ENCODE data around the gene PTPRN2.

PTPRN2 gene

GRCh38 chr7:158329014-158329610 lies 258.5 kb downstream of the PTPRN2 start:
- DNase-seq, result no peak

DNA sequence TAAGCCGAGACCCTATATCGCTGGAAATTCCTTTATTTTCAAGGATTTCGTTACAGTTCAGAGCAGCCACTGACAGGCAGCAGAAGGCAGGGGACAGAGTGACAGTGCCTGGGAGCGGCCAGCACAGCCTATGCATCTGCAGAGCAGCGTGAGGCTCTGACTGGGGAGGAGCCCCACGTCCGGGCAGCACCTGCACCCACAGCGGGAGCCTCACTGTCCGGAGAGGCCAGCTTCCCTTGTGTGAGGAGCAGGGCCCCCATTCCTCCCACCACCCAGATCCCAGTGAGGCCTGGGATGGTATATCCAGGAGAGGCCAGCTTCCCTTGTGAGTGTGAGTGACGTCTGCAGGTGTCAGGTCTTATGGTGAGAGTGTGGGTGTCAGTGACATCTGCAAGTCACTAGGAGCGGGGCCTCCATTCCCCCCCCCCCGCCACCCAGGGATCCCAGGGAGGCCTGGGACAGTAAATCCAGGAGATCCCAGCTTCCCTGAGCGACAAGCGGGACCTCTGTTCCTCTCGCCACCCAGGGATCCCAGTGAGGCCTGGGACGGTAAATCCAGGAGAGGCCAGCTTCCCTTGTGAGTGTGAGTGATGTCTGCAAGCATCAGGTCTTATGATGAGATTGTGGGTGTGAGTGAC lies 259.1 kb downstream of the PTPRN2 start:
- no peak for DNase-seq

DNA sequence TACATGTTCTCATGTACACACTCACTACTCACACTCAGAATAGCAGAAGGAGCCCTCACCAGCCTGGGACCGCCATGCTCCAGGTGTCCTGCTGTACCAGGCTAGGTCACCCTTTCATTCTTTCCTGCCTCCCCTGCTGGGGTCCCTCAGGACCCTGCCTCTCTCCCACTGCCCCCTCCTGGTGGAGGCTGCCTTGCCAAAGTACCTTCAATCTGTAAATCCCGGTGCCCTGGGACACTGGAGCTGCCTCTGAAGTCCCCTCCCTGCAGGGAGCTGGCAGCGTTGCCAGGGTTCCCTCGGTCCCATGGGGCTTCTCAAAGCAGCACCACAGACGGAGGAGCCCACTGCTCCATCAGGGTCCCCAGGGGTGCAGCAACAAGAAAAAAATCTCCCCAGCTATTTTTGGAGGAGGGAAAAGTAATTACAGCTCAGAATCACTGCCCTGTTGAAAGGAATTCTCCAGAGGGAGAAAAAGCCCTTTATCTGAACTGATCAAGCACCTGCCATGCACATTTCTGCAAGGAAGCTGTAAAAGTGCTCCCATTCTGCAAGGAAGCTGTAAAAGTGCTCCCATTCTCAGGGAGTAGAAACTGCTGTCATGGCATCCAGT lies 259.9 kb downstream of the PTPRN2 start:
- DNase-seq, result no peak

- no peak for DNase-seq
Measured at GRCh38 chr7:158327012-158327411, 260.6 kb downstream of the PTPRN2 start.

GRCh38 chr7:158325530-158326381 lies 261.9 kb downstream of the PTPRN2 start:
- no peak for DNase-seq

DNA sequence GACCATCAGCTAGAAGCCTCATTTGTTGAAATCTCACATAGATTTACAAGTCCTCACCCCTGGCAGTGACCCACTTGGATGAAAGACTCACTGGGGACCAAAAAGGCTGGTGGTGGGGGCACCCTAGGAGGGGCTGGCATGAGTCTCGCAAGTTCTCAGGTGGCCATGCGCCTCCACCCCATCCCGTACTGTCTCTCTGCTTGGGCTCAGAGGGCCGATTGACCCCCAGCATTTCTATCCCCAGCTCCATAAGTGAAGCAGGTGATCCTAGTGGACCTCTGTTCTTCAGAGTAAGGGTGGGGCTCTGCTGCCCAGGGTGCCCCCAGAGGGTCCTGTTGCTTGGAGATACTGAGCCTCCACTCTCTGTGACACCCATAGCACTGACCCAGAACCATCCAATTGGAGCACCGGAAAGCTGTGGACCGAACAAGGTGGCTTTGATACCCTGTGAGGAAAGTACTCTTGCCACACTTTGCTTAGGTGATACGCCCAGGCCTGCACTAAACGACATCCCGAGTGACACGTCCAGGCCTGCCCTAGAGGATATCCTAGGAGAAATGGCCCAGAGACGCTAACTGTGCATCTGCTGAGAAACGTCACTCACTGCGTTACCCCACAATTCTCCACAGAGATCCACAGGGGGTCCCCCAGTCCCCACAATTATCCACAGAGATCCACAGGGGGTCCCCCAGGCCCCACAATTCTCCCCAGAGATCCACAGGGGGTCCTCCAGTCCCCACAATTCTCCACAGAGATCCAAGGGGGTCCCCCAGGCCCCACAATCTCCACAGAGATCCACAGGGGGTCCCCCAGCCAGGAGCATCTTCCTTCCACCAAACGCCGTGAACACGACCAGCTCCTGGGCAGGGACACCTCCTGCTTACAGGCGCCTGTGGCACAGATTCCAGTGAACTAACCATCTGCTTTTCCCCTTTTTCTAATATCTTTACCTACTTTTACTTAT lies 262.9 kb downstream of the PTPRN2 start:
- no peak for DNase-seq

GRCh38 chr7:158323741-158324396 lies 263.8 kb downstream of the PTPRN2 start:
- DNase-seq, result no peak

- DNase-seq, result no peak
Measured at GRCh38 chr7:158322616-158323530, 264.8 kb downstream of the PTPRN2 start.

DNA sequence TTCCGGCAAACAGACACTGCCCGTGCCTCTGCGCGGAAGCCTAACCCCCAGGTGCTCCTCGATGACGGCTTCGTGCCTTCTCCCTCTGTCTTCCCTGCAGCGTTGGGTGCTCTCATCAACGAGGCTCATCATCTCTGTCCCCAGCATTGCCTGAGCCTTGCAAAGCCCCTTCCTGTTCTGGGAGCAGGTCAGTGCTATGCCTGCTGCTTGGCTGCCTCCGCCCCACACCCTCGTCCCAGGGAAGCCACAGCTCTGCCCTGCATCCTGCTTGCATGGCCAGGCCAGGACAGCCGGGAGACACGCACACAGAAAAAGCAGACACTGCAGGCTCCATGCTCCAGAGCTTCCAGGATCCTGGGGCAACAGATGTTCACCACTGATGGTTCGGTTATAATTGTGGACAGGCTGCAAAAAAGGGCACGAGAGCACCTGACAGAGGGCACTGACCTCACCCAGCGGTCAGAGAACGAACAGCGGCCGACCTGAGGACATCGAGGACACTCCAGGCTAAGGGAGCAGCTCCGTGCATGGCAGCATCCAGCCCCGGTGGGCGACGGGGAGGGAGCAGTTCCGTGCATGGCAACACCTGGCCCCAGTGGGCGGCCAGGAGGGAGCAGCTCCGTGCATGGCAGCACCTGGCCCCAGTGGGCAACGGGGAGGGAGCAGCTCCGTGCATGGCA lies 265.5 kb downstream of the PTPRN2 start:
- no peak for DNase-seq

DNA sequence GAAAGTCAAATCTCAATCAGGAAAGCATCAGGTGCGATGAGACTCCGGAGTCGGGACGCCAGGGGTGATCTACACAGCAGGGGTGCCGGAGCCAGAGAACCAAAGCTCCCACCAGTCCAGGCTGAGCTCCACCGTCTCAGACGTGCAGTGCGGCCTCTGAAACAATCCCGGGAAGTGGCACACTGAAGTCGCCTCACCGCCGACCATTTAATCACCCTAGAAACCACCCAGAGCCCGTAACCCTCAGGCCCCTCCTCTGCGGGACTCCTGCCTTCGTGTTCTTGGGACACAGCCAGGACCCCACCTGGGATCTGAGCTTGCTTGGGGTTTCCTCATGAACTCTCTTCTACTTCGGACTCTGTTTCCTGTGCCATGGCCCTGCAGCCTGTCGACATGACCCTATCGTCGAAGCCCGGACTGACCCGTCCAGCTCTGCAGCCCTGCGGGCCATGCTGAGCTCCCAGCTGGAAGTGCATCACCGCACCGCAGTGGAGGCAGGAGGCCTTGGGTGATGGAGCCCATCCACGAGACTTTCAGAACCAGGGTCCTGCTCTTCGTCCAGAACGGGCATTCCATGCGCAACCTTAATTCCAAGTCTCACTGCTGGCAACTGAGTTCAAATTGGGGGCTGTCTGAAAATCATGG lies 266.4 kb downstream of the PTPRN2 start:
- DNase-seq, result no peak

DNA sequence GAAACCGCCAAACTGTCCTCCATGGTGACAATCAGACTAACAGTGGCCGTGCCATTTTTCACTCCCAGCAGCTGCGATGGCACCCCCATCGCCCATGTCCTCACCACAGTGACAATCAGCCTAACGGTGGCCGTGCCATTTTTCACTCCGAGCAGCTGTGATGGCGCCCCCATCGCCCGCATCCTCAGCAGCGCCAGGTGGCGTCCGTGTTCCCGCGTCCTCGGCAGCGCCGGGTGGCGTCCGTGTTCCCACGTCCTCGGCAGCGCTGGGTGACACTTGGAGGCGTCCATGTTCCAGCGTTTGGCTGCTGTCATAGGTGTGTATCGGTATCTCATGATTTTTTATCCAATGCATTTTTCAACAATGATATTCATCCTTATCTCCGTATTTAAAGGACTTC lies 267.3 kb downstream of the PTPRN2 start:
- no peak for DNase-seq

DNA sequence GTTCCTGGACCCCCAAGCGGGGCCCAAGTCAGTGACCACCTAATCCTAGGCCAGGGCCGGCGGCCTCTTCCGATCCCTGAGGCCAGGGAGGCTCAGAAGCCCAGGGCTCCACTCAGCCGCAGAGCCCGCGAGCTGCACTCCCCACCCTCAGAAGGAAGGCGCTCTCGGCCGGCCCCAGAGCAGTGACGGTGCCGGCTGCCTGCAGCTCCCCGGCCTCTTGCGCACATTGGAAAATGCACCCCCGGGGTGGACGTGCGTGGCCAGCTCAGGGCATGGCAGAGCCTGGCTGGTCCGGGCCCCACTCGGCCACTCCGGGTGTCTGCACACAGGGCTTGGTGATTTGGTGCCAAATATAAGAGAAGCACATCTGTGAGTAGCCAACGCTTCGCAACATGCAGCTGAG lies 269.1 kb downstream of the PTPRN2 start:
- no peak for DNase-seq

DNA sequence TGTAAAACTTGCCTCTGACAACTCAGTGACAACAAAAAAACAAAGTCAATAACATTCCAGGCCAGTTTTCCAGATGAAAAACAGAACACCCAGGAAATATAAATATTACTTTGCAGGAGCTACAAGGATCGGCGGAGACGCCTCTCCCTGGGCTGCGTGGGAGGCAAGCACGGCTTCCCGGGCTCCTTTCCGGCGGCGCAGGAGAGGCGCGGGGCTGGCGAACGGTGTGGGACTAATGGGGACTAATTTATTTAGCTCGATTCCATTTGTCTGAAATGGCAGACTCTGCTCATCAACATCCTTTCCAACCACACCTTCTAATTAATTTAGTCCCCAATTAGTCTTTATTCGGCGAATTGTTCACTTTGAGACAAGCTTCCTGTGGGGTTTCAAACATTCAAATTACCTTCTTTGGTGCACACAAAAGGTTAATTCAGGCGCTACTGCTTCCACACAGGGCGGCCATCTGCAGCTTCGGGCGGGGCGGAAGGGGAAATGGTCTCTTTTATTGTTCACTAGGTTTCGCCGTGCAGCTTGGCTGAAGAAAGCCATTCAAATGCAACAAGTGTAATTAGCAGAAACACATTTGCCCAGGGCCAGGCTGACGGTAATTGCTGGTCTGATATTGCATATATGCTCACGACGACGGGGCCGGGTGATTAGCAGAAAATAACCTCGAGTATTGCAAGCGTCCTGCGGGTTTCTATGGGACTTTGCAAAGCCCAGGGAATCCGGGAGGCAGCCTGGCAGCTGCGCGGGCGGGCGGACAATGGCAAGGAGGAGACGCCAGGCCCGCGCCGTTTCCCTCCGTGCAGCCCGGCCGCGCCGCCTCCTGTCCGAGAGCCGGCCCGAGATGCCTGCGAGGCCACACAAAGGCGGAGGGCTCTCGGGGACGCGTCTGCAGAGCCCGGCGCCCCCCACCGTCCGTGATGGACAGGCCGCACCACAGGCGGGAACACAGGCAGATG lies 270.1 kb downstream of the PTPRN2 start:
- no peak for DNase-seq

DNA sequence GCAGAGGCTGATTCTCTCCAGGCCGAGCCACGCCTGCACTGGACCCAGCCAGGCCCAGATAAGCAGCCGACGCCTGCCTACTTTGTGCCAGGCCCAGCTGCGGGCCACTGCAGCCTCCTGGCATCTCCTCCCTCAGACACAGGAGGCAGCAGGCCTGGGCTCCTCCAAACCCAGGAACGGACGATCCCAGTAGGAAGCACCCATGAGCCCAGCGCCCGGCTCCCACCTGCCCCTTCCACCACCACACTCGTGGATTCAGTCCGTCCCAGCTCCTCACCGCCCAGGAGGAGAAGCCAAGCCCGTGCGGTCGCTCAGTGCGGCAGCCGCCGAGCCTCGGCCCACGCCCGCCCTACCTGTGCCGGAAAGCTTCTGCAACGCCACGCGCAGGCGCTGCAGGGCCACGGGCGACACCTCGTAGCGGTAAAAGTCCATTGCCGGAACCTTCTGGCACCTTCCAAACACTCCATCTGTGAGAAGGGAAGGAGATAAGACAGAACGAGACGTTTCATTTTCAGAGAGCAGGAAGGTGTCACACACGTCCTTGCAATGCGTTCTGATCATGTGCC lies 271.1 kb downstream of the PTPRN2 start:
- DNase-seq, result no peak

GRCh38 chr7:158315881-158316280 lies 271.7 kb downstream of the PTPRN2 start:
- no peak for DNase-seq

DNA sequence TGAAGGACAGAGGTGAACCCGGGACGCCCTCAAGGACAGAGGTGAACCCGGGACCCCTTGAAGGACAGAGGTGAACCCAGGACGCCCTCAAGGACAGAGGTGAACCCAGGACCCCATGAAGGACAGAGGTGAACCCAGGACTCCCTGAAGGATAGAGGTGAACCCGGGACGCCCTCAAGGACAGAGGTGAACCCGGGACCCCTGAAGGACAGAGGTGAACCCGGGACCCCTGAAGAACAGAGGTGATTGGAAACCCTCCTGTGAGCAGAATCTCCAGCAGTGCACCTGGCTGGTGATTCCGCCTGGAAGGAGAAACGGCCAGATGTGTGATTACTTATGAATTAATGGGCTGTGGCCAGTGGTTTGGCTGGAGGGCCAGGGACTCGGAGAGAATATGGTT lies 272.3 kb downstream of the PTPRN2 start:
- no peak for DNase-seq

- no peak for DNase-seq
Measured at GRCh38 chr7:158314394-158314793, 273.2 kb downstream of the PTPRN2 start.

DNA sequence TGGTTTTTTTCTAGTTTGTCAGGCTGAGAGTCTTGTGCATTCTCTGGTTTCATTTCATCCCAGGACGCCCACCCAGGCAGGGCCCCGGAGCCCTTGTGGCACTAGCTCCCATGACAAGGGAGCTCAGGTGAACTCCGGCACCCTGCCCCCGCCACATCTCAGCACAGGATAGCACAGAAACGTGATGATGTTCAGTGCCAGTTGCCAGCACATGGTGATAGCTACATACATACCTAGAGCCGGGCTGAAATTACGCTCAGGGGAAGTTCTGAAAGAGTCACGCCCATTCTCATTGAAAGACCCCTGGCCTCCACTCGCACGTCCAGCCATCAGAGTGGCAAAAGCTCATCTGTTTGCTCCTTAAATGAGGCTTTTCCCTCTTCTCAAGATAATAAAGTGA lies 273.7 kb downstream of the PTPRN2 start:
- DNase-seq, result no peak
